Peyer's patch (tissue), 4 donors: Measurements from ENCODE around the gene KLHL12. TPM values are rescaled to one million over a fixed set of nuclear protein-coding genes. Genes with fewer than 3 reads are reported as not detected.
A peak's percentile ranks its signal among the peaks of the same experiment; 100 is the strongest.

Experiments used
- DNase-seq, 3 donors: peaks; one replicate each; pipeline ENCODE4 v3.0.0-alpha.2; 2017 to 2019
- H3K27ac ChIP-seq, 4 donors: fragments of 200-600 bp; sonication (generic); one replicate each; pipeline ENCODE4 v1.5.1; 2016 to 2019
- H3K27me3 ChIP-seq, 2 donors: fragments of 200-600 bp; sonication (generic); one replicate each; pipeline ENCODE4 v1.5.1; 2019
- H3K36me3 ChIP-seq, 3 donors: fragments of 200-600 bp; sonication (generic); one replicate each; pipeline ENCODE4 v1.5.1; 2016 to 2019
- H3K4me1 ChIP-seq, 4 donors: fragments of 200-600 bp; sonication (generic); one replicate each; pipeline ENCODE4 v1.5.1; 2016 to 2019
- H3K4me3 ChIP-seq, 4 donors: fragments of 200-600 bp; sonication (generic); 1 replicate in 3 of 4; 2 replicates in 1 of 4; pipeline ENCODE4 v1.5.1; 2016 to 2019; ENCODE audit warnings: mild to moderate bottlenecking in 1 of 4
- H3K9me3 ChIP-seq, 4 donors: fragments of 200-600 bp; sonication (generic); one replicate each; pipeline ENCODE4 v1.5.1; 2016 to 2019; ENCODE audit warnings: mild to moderate bottlenecking in 1 of 4
- CTCF ChIP-seq, 6 experiments: fragments of 450-650 bp in 4 of 6; fragments of 200-600 bp in 2 of 6; sonication (generic) in 1 of 6; IDR thresholded peaks; one replicate each; pipeline ENCODE4 v1.5.1; 2017 to 2019; ENCODE audit warnings: antibody characterized with exemption in 6 of 6, mild to moderate bottlenecking in 3 of 6, moderate library complexity in 1 of 6
- POLR2A ChIP-seq, 2 donors: fragments of 450-650 bp; IDR thresholded peaks; one replicate each; pipeline ENCODE4 v1.5.1; 2017; ENCODE audit warnings: antibody characterized with exemption in 2 of 2, mild to moderate bottlenecking in 2 of 2, moderate library complexity in 2 of 2
- total RNA-seq, 4 donors: library from RNA; depleted of rRNA; stranded (reverse); fragments of >200 nt; gene quantifications; one replicate each; pipeline ENCODE4 v1.1.0, GENCODE V29; 2016

Gene KLHL12
- total RNA-seq, 4 donors from 2014 or later, result 15.9 to 22.9 (median 18.4) TPM

- Histone ChIP-seq H3K27ac (peak overlapping the region in 2 of 4 donors; percentile 19 to 76), H3K4me3 (no peak overlapping the region), H3K4me1 (peaks cover 0 to 33% (median 1%) of the 10 kb centered on the region in 4 donors), H3K27me3 (no peaks in the 10 kb centered on the region), H3K36me3 (no peaks in the 10 kb centered on the region), H3K9me3 (no peaks in the 10 kb centered on the region)
- TF ChIP-seq CTCF (IDR thresholded peaks at IDR 0.05), result no peak
- peak in 1 of 2 donors; percentile 30 for TF ChIP-seq POLR2A (IDR thresholded peaks at IDR 0.05)
- DNase-seq, result peak in 1 of 3 donors; percentile 70
Observed at GRCh38 chr1:202857136-202857610, 69.9 kb downstream of the KLHL12 start.

DNA sequence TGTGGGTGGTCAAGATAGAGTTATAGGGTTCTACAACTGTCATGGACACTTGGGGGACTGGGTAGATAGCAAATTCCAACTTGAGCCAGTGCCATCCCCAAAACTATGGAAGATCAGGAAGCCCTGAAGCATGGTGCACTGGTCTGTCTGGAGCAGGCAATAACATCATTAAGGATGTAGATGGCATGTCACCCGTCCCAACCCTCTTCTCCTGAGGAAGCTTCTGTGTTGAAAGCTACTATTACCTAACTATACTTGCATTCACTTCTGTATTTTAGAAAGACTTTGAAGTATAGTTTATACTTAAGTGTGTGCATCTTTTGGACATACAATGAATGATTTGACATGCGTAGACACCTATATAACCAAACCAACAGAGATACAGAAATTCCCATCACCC is 71.0 kb downstream of the KLHL12 start:
- TF ChIP-seq POLR2A (IDR thresholded peaks at IDR 0.05), result no peak
- no peak for TF ChIP-seq CTCF (IDR thresholded peaks at IDR 0.05)
- no peaks in the 10 kb centered on the region for H3K9me3 ChIP-seq
- no peaks in the 10 kb centered on the region for H3K36me3 ChIP-seq
- DNase-seq, result no peak
- no peak overlapping the region for H3K27ac ChIP-seq
- H3K4me1 ChIP-seq, result peaks cover 0 to 29% (median 1%) of the 10 kb centered on the region in 4 donors
- no peak overlapping the region for H3K4me3 ChIP-seq
- no peaks in the 10 kb centered on the region for H3K27me3 ChIP-seq

GRCh38 chr1:202854787-202855186 is 72.2 kb downstream of the KLHL12 start:
- H3K4me1 ChIP-seq, result peaks cover 0 to 19% (median 1%) of the 10 kb centered on the region in 4 donors
- no peak for TF ChIP-seq CTCF (IDR thresholded peaks at IDR 0.05)
- no peak for TF ChIP-seq POLR2A (IDR thresholded peaks at IDR 0.05)
- no peak overlapping the region for H3K27ac ChIP-seq
- H3K27me3 ChIP-seq, result no peaks in the 10 kb centered on the region
- no peaks in the 10 kb centered on the region for H3K36me3 ChIP-seq
- H3K4me3 ChIP-seq, result no peak overlapping the region
- DNase-seq, result no peak
- H3K9me3 ChIP-seq, result no peaks in the 10 kb centered on the region

GRCh38 chr1:202852163-202852904 is 74.7 kb downstream of the KLHL12 start:
- Histone ChIP-seq H3K27ac (no peak overlapping the region), H3K9me3 (no peaks in the 10 kb centered on the region), H3K27me3 (no peaks in the 10 kb centered on the region), H3K4me1 (no peaks in the 10 kb centered on the region), H3K4me3 (no peak overlapping the region), H3K36me3 (no peaks in the 10 kb centered on the region)
- TF ChIP-seq CTCF (IDR thresholded peaks at IDR 0.05) (peak in 4 of 6 experiments; percentile 18 to 49 (median 40)), POLR2A (IDR thresholded peaks at IDR 0.05) (no peak)
- peak in 1 of 3 donors; percentile 63 for DNase-seq

GRCh38 chr1:202850593-202851362 is 76.3 kb downstream of the KLHL12 start:
- no peaks in the 10 kb centered on the region for H3K36me3 ChIP-seq

More at GRCh38 chr1:202850593-202851362, 76.3 kb downstream of the KLHL12 start:
- no peaks in the 10 kb centered on the region for H3K27me3 ChIP-seq
- H3K9me3 ChIP-seq, result no peaks in the 10 kb centered on the region
- H3K4me3 ChIP-seq, result no peak overlapping the region
- H3K27ac ChIP-seq, result peak overlapping the region in 1 of 4 donors; percentile 50
- no peak for DNase-seq
- H3K4me1 ChIP-seq, result no peaks in the 10 kb centered on the region
- no peak for TF ChIP-seq POLR2A (IDR thresholded peaks at IDR 0.05)
- no peak for TF ChIP-seq CTCF (IDR thresholded peaks at IDR 0.05)
